Measurements from ENCODE around the gene CEACAM1.
"Not testable (repeated sequence)": the region's sequence is repeated elsewhere in the genome, so short reads cannot be mapped to it uniquely, and the experiment has no call there.

Gene CEACAM1

DNA sequence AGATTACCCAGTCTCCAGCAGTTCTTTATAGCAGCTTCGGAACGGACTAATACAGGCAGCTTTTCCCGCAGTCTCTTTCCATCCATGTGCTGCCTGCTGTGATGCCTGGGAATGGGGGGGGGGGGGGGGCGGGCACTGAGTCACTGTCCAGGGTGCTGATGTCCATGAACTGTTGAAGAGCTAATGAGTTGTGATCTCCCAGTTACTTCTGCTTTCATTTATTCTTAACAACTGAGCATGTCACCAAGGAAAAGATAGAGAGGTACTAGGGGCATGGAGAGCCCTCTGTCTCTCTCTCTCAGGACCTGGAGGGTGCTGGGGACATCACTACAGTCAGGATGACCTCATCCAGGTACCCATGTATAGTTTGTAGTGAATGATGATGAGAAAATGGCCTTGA, 20.3 kb upstream of the CEACAM1 start:
- no peak for DNase-seq

DNA sequence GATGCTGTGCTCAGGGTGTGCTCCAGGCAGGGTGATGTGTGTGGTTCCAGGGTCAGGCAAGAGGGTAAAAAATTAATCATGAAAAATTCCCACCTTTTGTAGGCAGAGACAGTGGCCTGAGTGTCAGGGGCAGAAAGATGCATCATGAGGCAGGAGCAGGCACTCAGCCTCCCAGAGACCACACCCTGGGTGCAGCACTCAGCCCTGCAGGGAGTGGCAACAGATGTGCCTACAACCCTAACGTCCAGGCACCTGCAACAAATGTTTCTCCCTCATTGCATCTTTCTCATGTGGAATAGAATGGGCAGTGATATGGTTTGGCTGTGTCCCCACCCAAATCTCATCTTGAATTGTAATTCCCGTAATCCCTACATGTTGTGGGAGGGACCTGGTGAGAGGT, 19.6 kb upstream of the CEACAM1 start:
- no peak for DNase-seq

DNA sequence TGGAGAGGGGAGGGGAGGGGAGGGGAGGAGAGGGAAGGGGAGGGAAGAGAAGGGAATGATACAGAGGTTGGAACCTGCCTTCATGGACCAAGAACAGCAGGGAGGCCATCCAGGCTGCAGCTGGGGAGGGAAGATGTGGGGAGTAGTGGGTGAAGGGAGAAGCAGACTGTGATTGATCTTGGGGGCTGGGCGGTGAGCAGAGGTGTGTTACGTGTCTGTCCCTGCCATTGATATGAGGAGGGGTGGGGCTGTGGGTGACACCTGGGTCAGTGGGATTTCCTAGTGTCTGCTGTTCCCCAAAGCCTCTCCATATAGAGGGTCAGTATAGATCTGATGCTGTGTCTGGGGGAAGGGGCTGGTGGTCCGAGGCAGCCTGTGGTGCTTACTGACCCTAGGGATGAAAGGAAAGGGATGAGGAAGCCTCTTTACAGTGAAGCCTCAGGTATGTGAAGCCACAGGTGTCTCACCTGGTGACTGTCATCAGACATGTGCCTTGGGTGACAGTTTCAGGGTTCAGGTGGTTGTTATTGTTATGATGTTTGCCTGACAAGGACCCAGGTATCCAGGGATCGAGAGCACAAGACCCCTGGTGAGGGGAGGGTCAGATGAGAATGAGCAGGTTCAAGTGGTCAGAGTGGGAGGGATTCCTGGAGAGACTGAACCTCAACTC, 18.7 kb upstream of the CEACAM1 start:
- DNase-seq: no peak

DNA sequence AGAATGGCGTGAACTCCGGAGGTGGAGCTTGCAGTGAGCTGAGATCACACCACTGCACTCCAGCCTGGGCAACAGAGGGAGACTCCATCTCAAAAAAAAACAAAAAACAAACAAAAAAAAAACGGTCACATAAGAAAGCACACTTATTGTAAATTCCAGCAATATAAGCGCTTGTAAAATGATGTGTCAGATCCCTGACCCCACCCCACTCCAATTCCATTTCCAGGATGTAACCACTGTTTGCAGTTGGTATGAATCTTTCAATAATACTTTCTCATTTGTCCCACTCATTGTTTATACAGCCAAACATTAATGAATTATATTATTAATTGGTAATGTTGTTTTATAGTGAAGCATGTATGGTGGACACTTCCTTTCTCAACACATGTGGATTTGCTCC, 15.9 kb upstream of the CEACAM1 start:
- DNase-seq: no peak

DNA sequence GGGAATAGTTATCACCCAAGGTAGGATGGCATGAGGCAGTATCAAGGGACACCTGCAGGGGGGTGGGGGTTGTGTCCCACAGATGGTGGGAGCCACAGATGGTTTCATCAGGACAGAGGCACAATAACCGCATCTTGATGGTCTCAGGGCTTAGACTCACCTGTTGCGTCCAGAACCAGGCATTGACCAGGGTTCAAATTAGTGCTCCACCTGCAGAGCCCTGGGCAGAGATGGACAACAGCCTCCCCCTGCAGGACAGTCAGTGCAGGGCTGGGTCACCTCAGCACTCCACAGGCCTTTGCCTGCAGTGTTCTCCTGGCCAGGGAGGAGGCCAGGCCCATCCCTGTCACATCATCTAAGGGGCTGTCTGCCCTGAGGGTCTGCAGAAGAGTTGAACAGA, 14.5 kb upstream of the CEACAM1 start:
- no peak for DNase-seq

DNA sequence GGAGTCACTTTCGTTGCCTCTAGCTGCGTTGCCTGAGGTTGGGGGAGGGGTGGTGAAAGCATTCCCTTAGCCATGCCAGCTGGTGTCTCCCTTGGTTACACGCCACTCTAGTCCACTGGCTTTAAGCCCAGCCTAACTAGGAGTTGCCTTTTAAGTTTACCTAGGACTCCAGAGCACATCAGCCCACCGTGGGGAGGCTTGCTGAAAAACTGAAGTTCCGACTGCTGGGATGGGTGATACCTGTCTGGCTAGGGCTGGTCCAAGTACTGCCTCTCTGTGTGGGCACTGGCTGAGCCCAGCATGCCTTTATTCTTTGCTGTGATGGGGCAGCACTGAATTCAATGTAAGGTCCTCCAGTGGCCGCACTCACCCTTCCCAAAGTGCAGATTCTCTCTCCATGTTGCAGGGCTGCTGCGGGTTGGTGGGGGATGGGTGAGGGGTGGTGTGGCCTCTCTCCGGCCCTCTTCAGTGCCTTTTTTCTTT, 11.8 kb upstream of the CEACAM1 start:
- peak; percentile 34 to 78 for DNase-seq

DNA sequence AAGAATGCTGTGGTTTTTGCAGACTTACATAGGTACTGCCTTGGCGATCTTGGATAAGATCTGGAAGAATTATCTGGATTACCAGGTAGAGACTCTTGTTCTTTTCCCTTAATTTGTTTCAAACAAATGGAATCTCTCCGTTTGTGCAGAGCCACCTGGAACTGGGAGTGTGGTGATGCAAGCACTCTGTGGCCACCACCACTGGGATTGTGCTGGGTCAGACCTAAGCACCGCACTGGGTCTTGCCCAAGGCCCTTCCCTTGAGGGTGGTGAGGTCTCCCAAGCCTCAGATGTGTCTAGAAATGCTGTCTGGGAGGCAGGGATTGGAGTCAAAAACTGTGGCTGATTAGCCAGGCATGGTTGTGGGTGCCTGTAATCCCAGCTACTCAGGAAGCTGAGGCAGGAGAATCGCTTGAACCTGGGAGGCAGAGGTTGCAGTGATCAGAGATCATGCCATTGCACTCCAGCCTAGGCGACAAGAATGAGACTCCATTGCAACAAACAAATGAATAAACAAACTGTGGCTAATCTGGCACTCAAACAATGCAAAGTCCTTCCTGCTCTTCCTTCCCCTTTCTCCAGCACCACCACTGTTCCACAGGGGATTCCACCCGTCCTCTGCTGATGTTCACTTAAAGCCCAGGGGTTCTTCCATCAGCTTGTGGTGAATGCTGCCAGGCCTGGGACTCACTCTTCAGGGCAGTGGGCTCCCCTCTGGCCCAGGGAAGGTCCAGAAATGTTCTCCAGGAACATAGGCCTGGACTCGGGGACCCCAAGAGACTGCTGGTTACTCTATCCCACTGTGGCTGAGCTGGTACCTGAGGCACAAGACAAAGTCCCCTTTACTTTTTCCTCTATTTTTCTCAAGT, 10.8 kb upstream of the CEACAM1 start:
- no peak for DNase-seq

DNA sequence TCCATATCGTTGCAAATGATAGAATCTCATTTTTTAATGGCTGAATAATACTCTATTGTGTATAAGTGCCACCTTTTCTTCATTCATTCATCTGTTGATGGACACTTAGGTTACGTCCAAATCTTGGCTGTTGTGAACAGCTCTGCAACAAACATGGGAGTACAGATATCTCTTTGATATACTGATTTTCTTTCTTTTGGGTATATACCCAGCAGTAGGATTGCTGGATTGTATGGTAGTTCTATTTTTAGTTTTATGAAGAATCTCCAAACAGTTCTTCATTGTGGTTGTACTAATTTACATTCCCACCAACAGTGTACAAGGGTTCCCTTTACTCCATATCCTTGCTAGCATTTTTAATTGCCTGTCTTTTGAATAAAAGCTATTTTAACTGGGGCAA, 7.0 kb upstream of the CEACAM1 start:
- peak; percentile 93 to 97 for DNase-seq

DNA sequence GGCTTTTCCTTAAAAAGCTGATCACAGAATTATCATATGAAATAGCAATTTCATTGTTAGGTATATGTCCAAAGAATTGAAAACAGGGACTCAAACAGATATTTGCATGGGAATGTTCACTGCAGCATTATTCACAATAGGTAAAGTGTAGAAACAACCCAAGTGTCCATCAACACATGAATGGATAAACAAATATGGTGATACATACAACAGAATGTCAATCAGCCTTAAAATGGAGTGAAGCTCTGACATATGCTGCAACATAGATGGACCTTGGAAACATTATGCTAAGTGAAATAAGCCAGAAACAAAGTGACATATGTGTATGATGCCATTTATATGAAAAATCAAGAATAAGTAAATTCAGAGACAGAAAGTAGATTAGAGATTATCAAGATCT, 6.1 kb upstream of the CEACAM1 start:
- DNase-seq: peak; percentile 71 to 73

DNA sequence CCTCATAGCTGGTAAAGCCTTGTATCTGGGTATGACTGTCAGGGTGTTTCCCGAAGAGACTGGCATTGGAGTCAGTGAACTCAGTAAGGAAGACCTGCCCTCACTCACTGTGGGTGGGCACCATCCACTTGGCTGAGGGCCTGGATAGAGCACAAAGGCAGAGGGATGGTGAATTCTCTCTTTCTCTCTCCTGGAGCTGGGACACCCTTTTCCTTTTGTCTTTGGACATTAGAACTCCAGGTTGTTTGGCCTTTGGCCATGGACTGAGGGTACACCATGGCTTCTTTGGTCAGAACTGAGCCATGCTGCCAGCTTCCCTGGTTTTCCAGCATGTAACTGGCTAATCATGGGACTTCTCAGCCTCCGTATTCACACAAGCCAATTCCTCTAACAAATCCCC, 4.6 kb upstream of the CEACAM1 start:
- no peak for DNase-seq

DNA sequence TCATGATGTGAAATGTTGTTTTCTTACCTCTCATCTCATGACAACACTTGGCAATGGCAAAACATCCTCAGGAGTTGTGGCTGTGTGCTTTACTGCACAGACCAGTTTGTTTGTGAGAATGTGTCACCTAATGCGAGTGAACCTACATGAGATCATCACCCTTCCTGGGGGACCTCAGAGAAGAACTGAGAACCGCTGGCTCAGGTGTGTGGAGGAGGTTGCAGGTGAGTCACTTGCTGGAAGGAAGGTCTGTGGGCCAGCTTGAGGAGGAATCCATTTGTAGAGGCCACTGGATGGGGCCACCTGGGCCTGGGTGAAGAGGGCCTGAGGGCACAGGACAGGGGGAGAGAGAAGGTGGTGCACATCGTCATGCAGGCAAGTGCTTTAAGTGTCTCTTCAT, 3.0 kb upstream of the CEACAM1 start:
- no peak for DNase-seq

DNA sequence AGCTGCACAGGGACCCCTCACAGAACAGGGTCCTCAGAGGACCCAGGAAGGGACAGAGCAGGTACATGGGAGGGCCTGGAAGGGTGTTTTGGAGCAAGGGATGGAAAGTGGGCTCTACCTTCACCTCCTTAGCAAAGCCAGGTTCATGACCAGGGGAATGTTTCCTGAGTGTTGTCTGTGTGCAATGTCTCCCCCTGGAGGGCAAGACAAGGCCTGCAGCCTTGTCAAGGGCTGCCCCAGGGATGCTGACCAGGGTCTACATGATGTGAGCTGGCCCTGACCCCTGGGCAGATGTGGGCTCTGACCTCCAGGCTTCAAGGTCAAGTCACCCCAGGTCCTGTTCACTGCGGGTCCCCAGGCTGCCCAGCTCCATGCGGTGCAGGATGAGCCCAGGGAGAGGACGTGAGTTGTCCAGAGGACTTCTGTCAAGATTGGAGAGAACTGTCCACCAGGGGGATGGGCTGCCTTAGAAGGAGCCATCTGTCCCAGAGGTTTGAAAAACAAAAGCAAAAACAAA, 1.0 kb upstream of the CEACAM1 start:
- DNase-seq: peak; percentile 56 to 84

DNA sequence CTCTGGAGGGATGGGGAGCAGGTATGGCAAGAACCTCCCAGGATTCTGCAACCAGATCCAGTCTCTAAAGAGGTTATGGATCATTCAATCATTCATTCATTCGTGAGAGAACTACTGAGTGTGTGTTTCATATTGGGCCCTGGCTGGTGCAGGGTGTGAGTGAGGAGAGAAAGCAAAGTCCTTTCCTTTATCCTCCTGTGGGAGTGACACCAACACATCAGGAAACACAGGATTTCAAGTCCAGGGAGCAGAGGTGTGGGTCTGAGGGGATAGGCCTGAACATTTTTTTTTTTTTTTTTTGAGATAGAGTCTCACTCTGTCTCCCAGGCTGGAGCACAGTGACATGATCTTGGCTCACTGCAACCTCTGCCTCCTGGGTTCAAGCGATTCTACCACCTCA, 3.3 kb downstream of the CEACAM1 start:
- DNase-seq: no peak

DNA sequence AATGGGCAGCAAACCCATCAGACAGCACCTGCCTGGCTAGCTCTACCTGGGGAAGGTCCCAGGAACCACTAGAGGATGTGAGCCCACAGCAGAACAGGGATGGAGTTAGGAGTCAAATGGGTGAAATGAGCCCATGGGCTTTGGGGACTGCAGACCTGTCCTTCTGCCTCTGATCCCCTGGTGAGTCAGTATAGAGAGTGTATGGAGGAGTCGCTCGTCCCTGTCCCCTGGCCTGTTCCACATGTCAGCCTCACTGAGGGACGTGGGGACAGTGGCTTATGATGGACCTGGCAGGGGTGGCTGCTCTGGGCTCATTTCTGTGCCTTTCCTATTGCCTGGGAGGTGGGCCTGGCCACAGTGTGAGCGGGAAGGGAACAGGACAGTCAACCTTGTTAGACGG, 4.0 kb downstream of the CEACAM1 start:
- no peak for DNase-seq

DNA sequence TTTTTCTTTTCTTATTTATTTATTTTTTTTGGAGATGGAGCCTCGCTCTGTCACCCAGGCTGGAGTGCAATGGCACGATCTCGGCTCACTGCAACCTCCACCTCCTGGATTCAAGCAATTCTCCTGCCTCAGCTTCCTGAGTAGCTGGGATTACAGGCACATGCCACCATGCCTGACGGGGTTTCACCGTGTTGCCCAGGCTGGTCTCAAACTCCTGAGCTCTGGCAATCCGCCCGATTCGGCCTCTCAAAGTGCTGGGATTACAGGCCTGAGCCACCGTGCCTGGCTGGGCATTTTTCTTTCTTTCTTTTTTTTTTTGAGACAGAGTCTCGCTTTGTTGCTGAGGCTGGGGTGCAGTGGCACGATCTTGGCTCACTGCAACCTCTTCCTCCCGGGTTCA, 6.0 kb downstream of the CEACAM1 start:
- not testable (repeated sequence) for DNase-seq

DNA sequence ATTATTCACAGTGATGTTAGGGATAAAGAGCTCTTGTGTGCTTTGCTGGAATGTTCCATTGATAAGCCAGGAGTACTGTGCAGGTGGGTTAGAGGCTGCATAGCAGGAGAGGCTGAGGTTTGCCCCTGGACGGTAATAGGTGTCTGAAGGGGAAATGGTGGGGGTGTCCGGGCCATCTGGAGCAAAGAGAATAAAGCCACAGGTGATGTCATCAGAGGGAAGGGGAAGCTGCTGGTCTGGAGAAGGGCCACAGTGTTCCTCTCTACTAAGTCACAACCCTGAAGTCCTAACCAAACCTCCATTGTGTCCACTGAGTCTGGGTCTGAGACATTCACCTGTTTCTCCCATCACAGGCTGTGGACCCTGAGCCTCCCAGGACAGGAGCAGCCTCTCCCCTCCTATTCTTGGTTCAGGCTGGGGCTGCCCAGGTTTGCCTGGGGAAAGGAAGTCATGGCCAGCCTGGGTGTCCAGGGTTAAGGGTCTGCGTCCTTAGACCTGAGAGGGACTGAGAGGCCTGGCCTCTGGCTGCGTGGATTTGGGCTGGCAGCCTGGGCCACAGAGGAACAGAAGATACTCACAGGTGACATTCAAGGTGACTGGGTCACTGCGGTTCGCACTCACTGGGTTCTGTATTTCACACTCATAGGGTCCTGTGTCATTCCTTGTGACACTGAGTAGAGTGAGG, 6.8 kb downstream of the CEACAM1 start:
- DNase-seq: no peak

DNA sequence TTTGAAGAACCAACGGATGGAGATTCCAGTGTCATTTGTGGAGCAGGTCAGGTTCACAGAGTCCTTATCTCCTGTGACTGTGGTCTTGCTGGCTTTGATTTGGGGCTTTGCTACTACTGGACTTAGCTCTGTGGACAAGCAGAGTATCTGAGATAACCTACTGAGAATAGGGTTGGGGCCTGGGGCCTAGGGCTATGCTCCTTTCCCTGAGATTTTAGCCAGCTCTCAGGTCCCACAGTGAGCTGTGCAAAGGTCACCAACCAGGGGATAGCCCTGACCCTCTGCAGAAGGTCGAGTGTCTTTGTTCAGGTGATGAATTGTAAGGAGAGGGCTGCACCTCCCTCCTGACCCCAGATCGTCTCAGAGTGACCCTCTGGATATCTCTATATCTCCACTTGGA, 9.2 kb downstream of the CEACAM1 start:
- DNase-seq: no peak

DNA sequence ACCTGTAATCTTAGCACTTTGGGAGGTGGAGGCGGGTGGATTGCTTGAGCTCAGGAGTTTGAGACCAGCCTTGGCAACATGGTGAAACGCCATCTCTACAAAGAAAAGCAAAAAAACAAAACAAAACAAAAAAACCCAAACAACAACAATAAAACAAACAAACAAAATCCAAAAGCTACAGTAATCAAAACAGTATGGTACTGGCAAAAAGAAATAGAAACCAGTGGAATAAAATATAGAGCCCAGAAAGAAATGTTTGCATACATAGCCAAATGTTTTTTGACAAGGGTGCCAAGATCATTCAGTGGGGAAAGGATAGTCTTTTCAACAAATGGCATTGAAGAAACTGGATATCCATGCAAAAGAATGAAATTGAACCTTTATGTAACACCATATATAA, 11.5 kb downstream of the CEACAM1 start:
- DNase-seq: no peak

DNA sequence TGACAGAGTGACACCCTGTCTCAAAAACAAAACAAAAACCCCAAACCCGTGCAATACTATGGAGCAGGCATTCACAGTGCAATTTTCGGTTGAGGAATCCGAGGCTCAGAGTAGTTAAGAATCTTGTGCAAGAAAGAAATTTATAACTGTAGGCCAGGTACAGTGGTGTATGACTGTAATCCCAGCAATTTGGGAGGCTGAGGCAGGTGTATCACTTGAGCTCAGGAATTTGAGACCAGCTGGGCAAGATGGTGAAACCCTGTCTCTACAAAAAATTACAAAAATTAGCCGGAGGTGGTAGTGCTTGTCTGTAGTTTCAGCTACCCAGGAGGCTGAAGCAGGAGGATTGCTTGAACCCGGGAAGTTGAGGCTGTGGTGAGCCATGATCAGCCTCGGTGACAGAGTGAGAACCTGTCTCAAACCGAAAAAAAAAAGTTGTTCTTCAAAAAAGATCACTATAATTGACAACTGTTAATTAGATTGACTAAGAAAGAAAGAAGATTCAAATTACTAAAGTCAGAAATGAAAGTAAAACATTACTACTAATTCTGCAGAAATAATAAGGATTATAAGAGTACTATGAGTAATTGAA, 12.9 kb downstream of the CEACAM1 start:
- no peak for DNase-seq

DNA sequence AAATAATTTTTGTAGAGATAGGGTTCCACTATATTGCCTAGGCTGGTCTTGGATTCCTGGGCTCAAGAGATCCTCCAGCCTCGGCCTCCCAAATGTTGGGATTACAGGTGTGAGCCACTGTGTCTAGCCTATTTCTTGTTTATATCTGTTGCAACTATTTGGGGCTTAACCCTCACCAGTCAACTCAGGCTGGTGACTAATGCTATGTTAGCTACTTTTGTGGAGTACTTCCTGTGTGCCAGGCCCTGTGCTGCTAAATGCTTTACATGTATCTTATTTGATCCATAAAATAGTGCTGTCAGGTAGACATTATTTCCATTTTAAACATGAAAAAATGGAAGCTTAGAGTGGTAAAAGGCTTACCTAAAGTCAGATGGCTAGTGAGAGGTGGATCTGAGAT, 13.8 kb downstream of the CEACAM1 start:
- no peak for DNase-seq

DNA sequence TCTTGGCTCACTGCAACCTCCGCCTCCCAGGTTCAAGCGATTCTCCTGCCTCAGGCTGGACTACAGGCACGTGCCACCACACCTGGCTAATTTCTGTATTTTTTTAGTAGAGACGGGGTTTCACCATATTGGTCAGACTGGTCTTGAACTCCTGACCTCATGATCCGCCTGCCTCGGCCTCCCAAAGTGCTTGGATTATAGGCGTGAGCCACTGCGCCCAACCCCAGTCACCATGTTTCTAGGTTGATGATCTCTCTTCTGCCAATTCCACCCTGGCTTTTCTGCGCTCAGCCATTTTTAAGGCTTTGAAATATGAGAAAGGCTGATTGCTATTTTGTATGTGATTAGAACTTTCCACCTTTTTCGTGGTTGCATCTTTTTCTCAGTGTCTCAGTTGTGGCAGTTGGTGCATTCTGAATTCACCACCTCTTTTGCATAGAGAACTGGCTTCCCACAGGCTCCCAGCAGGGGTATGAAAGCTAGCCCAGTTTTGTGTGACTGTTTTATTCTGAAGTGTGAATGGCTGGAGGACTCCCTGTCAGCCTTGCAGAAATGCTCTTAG, 15.5 kb downstream of the CEACAM1 start:
- peak; percentile 49 to 81 for DNase-seq

DNA sequence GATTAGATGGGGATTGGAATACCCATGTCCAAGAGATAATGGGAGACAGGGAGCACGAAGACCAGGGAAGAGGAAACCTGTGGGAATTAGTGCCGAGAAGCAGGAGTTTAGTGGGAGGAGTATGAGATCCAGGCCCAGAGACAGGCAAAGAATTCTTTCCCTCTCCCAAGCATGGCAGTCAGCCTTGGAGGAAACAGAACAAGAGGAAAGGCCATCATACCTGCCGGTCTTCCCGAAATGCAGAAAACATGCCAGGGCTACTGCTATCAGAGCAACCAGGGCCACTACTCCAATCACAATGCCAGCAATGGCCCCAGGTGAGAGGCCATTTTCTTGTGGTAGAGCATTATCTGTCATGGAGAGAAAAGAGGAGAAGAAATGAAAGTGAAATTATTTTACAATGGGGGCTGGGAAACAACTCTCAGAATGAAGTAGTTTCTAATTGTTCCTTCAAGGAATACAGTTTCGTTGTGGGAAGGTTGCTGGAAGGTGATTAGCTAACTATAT, 16.1 kb downstream of the CEACAM1 start:
- no peak for DNase-seq

DNA sequence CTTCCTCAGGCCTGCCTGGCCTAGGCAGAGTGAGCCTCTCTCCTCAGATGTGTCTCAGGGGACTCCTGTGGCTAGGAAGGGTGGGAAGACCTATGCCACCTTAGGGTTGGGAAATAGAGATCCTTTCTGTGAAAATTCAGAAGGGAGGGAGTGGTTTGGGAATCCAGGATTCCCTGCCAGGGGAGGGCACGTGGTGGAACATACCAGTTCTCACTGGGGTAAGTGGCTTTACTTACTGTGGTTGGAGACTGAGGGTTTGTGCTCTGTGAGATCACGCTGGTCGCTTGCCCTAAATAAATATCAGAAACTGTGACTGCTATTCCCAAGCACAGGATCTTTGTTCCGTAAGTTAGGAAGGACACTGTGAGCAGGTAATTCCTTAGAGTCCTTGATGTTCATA, 16.9 kb downstream of the CEACAM1 start:
- peak in 1 of 2 experiments; percentile 34 for DNase-seq
